CD1c-positive myeloid dendritic cell (primary cell): ENCODE results near the gene FAU.

Source experiments
- DNase-seq: peaks from one replicate; pipeline ENCODE4 v3.0.0-alpha.2; 2016; ENCODE audit errors: extremely low spot score

The FAU gene

DNA sequence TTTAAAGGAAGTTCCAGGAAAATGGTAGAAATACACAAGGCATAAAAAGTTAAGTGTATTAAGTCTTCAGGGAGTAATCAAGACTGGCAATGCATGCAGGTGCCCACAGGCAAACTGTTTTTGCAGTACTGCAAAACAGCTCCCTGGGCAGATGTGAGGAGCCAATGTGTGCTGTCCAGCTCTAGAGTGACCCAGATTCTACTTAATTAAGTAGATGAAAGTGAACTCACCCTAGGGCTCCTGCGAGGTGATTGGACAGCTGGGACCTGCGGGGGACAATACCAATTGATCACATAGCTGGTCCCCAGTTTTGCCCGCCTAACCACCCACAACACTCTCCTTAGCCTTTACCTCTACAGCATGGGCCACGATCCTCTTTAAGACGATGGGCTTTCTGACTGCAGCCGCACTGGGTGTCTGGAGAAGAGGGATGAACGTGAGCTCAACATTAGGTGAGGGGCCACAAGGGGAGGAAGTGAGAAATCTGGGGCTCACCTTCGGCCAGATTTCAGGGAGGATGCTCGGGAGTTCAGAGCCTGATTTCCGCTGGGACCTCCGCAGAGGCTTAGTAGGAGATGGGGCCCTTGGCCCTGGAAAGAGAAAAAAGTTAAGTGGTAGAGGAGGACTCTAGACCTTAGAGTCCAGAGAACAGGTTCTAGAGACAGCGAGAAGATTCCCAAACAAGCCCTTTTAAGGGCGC lies 38.6 kb downstream of the FAU start:
- DNase-seq, result no peak

DNA sequence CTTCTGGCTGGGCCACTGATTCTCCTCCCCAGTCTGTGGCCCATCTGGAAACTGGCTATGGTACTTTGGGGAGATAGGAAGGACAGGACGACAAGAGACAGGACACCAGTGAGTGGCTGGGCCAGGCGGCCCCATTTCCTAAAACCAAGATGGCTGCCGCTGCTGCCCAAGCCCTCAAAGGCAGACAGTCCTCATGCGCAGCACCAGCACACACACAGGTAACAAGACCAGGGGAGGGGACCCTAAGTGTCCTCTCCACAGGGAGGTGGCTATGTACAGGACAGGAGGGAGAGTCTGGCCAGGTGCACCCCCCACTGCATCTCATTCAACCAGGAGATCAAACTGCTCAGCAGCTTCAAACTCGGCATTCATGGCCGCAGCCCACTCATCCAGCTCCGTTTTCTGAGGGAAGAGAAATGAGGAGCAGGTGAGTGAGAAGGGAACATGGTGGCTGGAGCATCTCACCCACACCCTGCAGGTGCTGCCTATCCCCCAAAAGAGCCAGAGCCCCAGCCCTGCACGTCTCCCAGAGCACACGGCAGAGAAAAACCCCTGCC lies 43.1 kb downstream of the FAU start:
- no peak for DNase-seq

DNA sequence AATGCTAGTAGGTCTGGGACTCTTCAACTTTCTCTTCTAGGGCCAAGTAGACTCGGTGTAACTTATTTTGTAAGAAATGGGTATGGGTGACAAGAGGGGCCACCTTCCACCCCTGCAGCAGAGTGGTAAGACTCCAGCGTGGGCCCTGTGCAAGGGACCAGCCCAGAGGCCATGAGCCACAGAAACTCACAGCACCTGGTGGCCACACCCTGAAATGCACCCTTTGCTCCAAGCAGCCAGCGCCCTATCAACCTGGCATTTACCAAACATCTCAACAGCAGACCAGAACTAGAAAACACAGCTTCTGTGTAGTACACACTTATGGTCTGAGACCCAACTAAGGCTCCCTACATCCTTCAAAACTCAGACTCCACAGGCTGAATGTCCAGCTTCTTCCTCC lies 43.8 kb downstream of the FAU start:
- DNase-seq, result peak; percentile 71

DNA sequence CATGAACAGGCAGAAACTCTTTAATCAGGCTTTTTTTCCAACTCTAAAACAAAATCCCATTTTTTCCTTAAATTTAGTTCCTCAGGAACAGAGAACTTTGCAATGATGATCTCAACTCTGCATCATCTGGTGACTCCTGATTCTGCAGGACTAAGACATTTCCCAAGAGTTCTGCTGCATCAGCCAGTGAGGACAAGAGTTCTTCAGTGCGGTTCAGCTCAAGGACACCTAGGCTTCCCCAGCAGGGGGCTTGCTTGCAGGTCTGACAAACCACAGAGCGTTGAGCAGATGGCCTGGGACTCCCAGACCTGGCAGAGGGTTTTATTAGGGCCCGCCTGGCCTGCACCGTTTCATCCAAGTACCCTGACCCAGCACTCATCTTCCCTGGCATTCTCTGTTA lies 44.5 kb downstream of the FAU start:
- no peak for DNase-seq

DNA sequence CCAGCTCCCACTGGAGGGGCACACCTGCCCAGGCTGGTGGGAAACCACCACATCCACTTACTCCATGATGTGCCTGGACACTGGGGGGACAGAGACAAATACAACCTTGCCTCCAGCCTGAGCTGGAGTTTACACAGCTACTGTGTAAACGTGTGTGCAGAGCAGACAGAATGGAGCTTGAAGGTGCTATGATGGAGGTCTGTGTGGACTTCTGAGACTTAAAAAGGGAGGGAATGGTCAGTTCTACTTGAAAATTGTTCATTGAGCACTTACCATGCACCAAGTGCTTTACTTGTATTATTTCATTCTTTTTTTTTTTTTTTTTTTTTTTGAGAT lies 49.3 kb downstream of the FAU start:
- DNase-seq, result no peak

DNA sequence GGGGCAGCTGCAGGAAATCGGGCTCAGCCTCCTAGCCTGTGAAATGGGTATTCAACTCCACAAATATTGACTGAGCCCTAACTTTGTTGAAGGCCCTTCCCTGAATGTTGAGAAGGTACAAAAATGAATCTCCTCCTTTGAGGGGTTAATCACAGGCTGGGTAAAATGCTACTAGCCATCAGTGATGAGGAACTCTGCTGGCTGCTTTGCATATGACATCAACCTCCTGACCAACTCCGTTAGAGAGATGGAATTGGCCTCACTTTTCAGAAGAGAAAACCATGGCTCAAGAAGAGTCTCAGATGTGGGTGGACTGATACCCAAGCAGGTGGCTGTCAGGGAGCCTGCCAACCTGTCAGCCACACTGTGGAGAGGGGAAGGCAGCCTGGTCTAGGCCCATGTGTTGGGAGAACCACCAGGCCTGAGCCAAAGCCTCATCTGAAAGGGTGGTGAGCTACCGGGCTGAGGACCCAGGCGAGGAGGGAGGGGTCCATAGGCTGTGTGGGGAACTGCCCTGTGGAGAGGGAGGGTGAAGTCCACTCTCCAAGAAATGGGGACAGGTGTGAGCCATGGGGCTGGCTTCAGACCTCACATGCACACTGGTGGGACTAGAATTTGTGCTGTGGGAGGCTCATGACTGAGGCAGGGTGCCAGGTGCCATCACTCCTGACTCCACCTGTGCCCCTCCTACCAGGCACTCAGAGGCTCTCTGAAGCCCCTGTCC lies 49.9 kb downstream of the FAU start:
- no peak for DNase-seq
